Sciatic nerve (tissue), 2 donors: ENCODE results near the gene IL1R2. TPM values are rescaled to one million over a fixed set of nuclear protein-coding genes. Genes with fewer than 3 reads are reported as not detected.
A peak's percentile ranks its signal among the peaks of the same experiment; 100 is the strongest.

Experiments
- ATAC-seq: fragments of 200-7000 bp; cut with Tn5 transposase; one replicate; pipeline ENCODE4 v1.9.1; 2020; ENCODE audit warnings: mild to moderate bottlenecking, moderate library complexity
- DNase-seq: peaks from one replicate; pipeline ENCODE4 v3.0.0-alpha.2; 2020; ENCODE audit warnings: low spot score
- intact Hi-C: fragments of 100-400 bp; cut with DNase I; formaldehyde crosslinking; loops from one replicate; pipeline ENCODE4 v1.14.2; 2022
- total RNA-seq: library from RNA; stranded (reverse); fragmentation: NEBNext Ultra II Directional; extraction: Animal tissue kit (Norgen Biotek cat#: 25700); gene quantifications from one replicate; pipeline ENCODE4 v1.2.1, GENCODE V29; 2021
- donor health status: DM: no; HTN: no; CAD: no.
- donor health status: DM: no; HTN: no; CAD: no.

IL1R2 gene
- total RNA-seq, 1 donor from 2014 or later: 5.7 TPM

DNA sequence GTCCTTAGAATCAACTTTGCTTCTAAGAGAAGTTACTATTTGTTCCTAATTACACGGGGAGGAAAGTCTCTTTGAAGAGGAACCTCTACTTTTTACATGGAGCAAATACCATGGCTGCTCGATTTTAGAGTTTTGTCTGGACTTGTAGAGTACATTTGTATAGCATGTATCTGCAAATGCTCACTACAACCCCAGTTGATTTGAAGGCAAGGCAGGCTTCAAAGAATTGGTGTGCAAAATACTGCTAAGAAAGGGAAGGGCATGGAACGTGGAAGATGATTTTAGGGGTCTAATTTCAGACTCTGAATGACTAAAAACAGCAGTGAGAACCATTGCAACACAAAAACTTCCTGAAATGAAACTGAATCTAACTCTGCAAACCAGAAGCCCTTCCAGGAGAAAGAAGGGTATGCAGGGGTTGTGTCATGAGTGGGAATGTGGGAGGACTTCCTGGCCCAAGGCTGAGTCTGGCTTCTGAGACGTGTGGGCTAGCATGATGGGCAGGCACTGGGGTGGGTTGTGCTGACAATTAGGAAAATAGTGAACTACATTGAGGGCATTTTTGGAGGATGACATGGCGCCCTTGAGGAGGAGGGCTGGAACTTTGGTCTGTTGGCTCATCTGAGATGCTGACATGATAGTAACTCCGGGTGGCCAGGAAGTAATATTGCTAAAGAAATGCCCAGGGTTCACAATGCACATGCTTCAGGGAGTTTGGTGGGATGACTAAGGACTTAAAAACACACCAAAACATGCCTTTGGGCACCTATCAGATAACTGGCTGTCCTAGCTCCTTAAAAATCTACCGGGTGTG lies 18.9 kb upstream of the IL1R2 start:
- no peak for DNase-seq
- peak; percentile 35 for ATAC-seq

GRCh38 chr2:101974663-101975062 lies 17.1 kb upstream of the IL1R2 start:
- DNase-seq (no peak), ATAC-seq (peak; percentile 31)
- intact Hi-C loops: loop anchor here (5.0 kb wide), 1 partner anchor 1757 kb away; no protein-coding TSS in a partner anchor

More for the DNA sequence above, 18.9 kb upstream of the IL1R2 start:
- intact Hi-C loops: no loop called here

DNA sequence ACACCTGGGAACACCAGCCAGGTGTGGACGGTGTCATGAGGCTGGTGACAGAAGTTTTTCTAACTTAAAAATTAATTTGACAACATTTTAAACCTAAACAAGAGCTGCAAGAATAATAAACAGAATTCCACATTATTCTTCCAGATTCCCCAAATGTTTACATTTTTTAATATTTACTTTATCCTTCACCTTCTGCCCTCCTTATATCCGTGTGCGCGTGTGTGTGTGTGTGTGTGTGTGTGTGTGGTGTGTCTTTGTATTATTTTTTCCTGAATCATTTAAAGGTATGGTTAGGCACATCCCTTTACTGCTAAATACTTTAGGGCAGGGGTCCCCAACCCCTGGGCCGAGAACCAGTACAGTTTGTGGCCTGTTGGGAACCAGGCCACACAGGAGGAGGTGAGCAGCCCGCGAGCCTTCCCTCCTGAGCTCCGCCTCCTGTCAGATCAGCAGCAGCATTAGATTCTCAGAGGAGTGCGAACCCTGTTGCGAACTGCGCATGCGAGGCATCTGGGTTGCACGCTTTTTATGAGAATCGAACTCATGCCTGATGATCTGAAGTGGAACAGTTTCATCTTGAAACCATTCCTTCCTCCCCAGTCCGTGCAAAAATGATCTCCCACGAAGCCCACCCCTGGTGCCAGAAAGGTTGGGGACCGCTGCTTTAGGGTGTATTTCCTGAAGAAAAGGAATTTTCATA lies 16.4 kb upstream of the IL1R2 start:
- DNase-seq: no peak
- intact Hi-C loops: loop anchor here (5.0 kb wide), 1 partner anchor 1758 kb away; no protein-coding TSS in a partner anchor
- no peak for ATAC-seq

- DNase-seq (no peak), ATAC-seq (no peak)
- intact Hi-C loops: loop anchor here (5.0 kb wide), 1 partner anchor 1760 kb away; no protein-coding TSS in a partner anchor
Measured at GRCh38 chr2:101976891-101977290, 14.9 kb upstream of the IL1R2 start.

DNA sequence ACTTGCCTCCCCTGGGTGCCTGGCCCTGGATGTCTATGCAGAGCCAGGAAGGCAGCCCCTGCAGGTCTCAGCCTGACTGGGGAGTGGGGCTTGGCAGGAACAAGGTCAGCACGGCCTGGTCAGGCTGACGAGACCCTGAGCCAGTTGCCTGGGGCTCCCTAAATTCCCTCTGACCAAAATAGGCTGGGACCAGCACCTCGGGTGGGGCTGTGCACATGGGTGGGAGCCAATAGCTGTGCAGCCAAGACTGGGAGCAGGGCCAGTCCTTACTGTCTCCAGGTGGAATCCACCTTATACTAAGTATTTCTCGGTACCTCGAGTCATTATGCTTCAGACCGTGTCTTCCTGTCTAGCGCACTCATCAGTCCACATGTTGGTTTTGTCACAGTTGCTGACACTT lies 11.4 kb upstream of the IL1R2 start:
- ATAC-seq (no peak), DNase-seq (no peak)
- intact Hi-C loops: no loop called here

- intact Hi-C loops: no loop called here
- ATAC-seq (no peak), DNase-seq (no peak)
Measured at GRCh38 chr2:101981066-101981465, 10.7 kb upstream of the IL1R2 start.

- intact Hi-C loops: no loop called here
- ATAC-seq: no peak
- DNase-seq: no peak
Measured at GRCh38 chr2:101981504-101981903, 10.3 kb upstream of the IL1R2 start.

DNA sequence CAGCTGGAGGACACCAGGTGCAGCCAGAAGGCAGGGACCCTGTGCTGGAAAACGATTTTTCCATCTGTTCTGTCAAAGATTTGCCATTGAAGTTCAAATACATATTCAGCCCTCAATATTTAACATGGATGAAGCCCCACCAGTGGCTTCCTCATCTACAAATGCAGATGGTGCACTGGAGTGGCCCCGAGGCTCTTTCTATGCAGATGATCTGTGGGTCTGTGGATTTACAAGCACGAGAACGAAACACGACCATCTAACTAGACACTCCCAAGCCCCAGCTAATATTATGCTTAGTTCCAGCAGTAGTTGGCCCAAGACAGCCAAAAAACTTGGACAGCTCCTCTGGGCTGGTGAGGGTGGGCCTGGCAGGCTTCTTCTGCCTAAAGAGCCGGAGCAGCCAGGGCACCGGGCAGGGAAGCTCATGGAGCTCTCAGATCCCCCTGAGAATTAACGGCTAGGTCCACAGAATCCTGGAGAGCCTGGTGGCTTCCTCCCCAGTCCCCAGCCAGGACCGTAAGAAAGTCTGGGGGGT lies 9.2 kb upstream of the IL1R2 start:
- no peak for DNase-seq
- intact Hi-C loops: no loop called here
- no peak for ATAC-seq

DNA sequence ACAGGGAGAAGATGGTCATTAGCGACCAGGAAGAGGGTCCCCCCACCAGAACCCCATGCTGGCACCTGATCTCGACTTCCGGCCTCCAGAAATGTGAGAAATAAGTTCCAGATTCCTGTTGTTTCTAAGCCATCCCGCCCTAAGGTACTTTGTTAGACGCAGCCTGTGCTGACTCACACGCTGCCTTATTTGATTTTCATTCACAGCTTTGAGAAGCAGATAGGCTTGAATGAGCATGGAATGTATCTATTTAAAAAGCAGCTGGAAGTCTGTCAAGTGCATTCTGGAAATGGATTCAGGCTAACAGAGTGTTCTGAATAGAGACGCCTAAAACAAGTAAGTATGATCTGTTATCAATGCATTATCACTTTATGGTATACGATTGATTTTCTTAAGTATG lies 8.3 kb upstream of the IL1R2 start:
- peak; percentile 45 for ATAC-seq
- intact Hi-C loops: no loop called here
- DNase-seq: no peak

DNA sequence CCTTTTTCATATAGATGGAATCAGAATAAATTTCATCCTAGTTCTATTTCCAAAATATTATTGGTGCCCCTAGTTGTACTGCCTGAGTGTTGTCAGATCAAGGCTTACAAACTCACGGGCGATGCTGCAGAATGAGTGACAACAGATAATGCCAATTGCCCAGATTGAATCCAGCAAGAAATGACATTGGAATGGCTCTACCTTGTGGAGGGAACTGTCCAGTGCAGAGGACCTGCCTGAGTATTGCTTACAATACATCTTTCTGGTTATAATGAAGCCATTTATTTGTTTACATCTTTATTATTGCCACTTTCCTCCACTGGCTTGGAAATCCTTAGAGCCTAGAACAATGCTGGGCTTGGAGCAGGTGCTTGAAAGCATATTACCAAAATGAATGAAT lies 7.8 kb upstream of the IL1R2 start:
- DNase-seq: no peak
- ATAC-seq: peak; percentile 71
- intact Hi-C loops: no loop called here

DNA sequence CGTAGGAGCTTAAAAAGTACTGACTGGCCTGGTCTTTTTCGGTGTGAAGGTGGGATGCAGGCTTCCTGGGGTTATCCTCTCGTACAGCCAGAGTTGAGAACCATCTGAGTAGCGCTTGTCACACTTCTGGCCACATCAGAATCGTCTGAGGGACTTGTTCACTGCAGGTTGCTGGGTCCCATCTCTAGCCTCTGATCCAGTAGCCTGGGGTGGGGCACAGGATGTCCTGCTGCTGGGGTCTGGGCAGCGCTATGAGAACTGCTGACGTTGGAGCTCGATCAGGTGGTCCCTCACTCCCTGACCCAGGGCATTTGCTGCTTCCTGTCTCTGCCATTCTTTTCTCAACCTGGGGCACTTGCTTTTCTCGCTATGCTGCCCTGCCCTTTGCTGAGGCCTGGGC lies 7.1 kb upstream of the IL1R2 start:
- no peak for ATAC-seq
- intact Hi-C loops: no loop called here
- no peak for DNase-seq

DNA sequence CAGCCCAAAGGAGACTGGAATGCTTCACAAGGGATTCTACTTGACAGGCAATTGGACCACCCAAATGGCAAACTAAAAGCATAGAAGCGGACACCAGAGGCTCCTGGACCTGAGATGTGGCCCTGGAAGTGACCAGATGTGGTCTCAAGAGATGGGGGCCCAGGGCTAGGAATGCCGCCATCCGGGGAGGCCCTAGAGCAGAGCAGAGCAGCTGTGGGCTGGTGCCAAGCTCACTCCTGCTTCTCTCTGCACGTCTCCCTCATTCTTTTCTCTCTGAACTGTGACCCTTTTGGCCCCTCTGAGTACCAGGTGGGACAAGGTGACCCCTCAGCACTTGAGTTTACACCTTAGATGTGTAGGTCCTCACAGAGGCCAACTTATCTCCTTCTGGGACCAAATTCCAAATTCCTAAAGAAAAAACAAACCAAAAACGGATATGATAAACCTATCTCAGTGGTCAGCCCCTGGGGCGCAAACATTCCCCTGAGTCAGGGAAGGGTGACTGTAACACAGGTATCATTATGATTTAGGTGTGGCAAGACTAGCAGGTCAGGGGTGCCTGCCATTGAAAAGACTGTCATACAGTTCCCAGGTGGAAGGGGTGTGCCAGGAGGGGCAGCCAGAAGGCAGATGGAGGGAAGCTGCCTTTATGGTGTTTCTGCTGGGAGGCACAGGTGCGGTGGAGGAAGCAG lies 6.5 kb upstream of the IL1R2 start:
- ATAC-seq (no peak), DNase-seq (no peak)
- intact Hi-C loops: no loop called here

- DNase-seq: no peak
- ATAC-seq: no peak
- intact Hi-C loops: no loop called here
Measured at GRCh38 chr2:101985793-101986164, 6.0 kb upstream of the IL1R2 start.

- DNase-seq: no peak
- intact Hi-C loops: no loop called here
- ATAC-seq: no peak
Measured at GRCh38 chr2:101986376-101986775, 5.4 kb upstream of the IL1R2 start.

DNA sequence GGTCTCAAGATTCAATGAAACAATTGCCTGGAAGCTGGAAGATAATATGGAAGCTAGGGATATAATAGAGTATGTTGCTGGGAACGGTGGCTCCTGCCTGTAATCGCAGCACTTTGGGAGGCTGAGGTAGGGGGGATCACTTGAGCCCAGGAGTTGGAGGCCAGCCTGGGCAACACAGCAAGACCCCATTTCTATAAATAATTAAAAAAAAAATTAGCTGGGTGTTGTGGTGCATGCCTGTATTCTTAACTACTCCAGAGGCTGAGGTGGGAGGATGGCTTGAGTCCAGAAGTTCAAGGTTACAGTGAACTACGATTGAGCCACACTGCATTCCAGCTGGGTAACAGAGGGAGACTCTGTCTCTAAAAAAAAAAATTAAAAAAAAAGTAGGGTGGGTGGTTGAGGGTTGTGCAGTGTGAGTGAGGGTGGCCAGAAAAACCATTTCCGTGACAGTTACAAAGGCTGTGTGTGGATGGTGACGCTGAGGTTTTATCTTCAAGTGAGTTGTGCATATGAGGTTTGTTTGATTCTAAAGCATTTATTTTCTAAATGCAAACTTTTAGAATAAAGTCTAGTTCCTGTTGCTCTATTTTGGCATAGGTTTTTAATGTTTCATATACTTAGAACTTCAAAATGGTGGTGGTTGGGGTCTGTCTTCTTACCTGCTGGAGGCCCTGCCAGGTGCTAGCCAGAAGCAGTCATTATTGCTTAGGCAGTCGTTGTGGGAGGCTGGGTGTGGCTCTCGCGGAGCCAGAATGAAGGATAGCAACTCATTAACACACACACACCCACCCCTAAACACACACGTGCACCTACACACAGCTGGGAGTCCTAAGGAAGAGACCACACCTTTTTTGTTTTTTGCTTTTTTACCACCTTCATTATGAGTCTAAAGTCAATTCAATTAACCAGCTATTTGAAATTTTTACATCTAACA lies 4.7 kb upstream of the IL1R2 start:
- intact Hi-C loops: no loop called here
- DNase-seq: no peak

DNA sequence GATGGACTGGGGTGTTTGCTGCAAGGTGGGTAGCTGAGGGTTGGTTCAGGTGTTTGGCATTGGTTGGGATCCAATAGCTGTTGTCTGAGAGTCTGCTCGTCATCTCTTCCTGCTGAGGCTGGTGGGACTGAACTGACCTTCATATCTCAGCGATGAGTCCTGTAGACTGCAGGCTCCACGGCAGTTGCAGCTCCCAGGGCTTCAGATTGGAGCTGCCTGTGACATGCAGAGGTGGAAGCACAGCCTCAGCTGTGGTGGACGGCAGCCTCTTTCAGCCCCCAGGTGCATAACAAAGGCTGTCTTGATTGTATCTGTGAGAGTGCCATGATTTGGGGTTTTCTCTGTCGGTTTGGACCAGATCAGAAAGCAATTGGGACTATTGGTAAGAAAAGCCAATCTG lies 3.9 kb upstream of the IL1R2 start:
- no peak for ATAC-seq
- intact Hi-C loops: no loop called here

More for the DNA sequence above, 4.7 kb upstream of the IL1R2 start:
- no peak for ATAC-seq

DNA sequence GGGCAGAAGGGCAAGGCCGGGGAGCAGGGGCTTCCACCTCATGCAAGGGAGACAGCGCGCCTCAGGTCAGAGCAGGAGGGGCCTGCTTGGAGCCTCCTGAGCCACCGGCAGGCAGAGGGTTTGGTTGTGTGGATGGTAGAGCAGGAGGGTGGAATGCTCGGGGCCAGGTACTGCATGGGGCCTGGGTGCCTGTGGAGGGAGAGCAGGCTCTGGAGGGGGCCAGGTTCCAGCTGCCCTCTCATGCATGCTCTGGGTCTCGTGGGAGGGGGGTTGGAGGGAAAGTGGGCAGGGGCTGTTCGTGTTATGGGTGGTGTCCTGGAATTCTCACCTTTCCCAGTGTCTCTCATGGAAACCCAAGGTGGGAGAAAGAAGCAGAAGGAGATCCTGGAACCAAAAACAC lies 3.2 kb upstream of the IL1R2 start:
- intact Hi-C loops: no loop called here
- ATAC-seq (no peak), DNase-seq (no peak)

More for the DNA sequence above, 3.9 kb upstream of the IL1R2 start:
- DNase-seq: no peak

DNA sequence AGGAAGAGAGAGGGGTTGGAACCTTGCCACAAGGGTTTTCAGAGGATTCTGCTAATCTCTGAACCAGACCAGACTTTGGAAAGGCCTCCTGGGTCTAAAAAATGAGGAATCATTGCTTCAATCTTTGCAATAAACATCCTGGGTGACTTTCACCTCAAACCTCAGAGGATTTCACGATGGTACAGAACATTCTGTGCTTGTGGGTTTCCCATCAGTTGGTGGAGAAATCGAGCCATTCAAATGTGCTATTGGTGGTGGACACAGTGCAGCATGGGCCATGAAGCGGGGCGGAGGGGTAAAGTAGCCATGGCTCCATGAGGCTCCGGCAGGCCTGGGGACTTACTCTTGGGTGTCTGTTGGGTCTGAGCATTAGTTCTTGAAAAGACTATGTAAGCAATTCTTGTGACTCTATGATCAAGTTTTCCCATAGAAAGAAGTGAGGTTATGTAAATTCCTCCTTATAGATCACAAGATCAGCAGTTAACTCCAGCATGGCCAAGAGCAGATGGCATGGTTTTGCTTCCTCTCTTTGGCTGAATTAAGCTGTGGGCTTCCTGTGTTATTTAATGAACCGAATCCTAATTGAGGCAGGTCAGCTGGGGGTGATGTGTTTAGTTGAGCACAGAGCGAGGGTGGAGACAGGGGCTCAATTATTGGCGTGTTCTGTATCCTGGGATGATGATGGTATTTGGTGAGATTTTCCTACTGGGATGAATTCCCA lies 1.9 kb upstream of the IL1R2 start:
- ATAC-seq (no peak), DNase-seq (no peak)
- intact Hi-C loops: no loop called here
